ENCODE data around the gene IRAK1BP1.
"Not testable (repeated sequence)": the region's sequence is repeated elsewhere in the genome, so short reads cannot be mapped to it uniquely, and the experiment has no call there.

Gene IRAK1BP1

DNA sequence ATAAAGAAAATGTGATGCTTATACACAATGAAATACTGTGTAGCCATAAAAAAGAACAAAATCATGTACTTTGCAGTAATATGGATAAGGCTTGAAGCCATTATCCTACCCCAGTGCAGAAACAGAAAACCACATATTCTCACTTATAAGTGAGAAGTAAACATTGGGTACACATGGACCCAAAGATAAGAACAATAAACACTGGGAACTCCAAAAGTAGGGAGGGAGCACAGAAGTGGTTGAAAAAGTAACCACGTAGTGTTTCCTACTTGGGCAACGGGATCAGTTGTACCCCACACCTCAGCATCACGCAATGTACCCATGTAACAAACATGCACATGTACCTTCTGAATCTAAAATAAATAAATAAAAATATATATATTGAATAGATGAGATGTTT is 8.2 kb downstream of the IRAK1BP1 start:
- TF ChIP-seq, protein P1, sequence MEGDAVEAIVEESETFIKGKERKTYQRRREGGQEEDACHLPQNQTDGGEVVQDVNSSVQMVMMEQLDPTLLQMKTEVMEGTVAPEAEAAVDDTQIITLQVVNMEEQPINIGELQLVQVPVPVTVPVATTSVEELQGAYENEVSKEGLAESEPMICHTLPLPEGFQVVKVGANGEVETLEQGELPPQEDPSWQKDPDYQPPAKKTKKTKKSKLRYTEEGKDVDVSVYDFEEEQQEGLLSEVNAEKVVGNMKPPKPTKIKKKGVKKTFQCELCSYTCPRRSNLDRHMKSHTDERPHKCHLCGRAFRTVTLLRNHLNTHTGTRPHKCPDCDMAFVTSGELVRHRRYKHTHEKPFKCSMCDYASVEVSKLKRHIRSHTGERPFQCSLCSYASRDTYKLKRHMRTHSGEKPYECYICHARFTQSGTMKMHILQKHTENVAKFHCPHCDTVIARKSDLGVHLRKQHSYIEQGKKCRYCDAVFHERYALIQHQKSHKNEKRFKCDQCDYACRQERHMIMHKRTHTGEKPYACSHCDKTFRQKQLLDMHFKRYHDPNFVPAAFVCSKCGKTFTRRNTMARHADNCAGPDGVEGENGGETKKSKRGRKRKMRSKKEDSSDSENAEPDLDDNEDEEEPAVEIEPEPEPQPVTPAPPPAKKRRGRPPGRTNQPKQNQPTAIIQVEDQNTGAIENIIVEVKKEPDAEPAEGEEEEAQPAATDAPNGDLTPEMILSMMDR (IDR thresholded peaks at IDR 0.05; ENCODE audit: poor library complexity, severe bottlenecking): no peak
- Histone ChIP-seq H3K4me3 (ENCODE audit: severe bottlenecking) (no peak overlapping the region), H3K27me3 (ENCODE audit: insufficient read depth, poor library complexity, severe bottlenecking) (no peaks in the 10 kb centered on the region), H3K27ac (ENCODE audit: poor library complexity, severe bottlenecking) (no peak overlapping the region), H3K9me3 (ENCODE audit: severe bottlenecking) (no peaks in the 10 kb centered on the region), H3K4me1 (ENCODE audit: insufficient read depth, poor library complexity, severe bottlenecking) (no peaks in the 10 kb centered on the region), H3K36me3 (ENCODE audit: low read depth) (0 out of 2 replicates have a peak, but pooled peaks cover 5% of the 10 kb centered on the region)
- ATAC-seq (ENCODE audit: low read depth) (no peak), DNase-seq (ENCODE audit: low spot score) (no peak)

DNA sequence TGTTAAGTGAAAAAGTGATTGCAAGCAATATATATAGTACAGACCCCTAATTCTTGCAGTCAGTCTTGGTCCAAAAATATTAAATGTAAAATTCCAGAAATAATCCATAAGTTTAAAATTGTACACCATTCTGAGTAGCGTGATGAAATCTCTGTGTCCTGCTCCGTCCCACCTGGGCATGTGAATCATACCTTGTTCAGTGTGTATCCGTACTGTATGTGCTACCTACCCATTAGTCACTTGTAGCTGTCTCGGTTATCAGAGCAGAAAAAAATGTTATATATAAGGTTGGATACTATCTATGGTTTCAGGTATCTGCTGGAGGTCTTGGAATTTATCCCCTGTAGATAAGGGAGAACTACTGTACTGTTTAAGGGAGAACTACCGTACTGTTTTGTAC is 16.3 kb downstream of the IRAK1BP1 start:
- Histone ChIP-seq H3K4me3 (ENCODE audit: severe bottlenecking) (no peak overlapping the region), H3K27ac (ENCODE audit: poor library complexity, severe bottlenecking) (no peak overlapping the region), H3K36me3 (ENCODE audit: low read depth) (no peaks in the 10 kb centered on the region), H3K4me1 (ENCODE audit: insufficient read depth, poor library complexity, severe bottlenecking) (peaks cover 3% of the 10 kb centered on the region), H3K9me3 (ENCODE audit: severe bottlenecking) (no peaks in the 10 kb centered on the region), H3K27me3 (ENCODE audit: insufficient read depth, poor library complexity, severe bottlenecking) (no peaks in the 10 kb centered on the region)
- DNase-seq (ENCODE audit: low spot score) (no peak), ATAC-seq (ENCODE audit: low read depth) (peak; percentile 100)
- TF ChIP-seq, protein P1 (IDR thresholded peaks at IDR 0.05; ENCODE audit: poor library complexity, severe bottlenecking): no peak

DNA sequence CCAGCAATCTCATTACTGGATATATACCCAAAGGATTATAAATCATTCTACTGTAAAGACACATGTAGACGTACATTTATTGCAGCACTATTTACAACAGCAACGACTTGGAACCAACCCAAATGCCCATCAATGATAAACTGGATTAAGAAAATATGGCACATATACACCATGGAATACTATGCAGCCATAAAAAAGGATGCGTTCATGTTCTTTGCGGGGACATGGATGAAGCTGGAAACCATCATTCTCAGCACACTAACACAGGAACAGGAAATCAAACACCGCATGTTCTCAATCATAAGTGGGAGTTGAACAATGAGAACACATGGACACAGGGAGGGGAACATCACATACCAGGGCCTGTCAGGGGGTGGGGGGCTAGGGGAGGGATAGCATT is 22.6 kb downstream of the IRAK1BP1 start:
- H3K27ac ChIP-seq (ENCODE audit: poor library complexity, severe bottlenecking); ATAC-seq (ENCODE audit: low read depth); DNase-seq (ENCODE audit: low spot score); H3K36me3 ChIP-seq (ENCODE audit: low read depth); H3K9me3 ChIP-seq (ENCODE audit: severe bottlenecking); H3K4me3 ChIP-seq (ENCODE audit: severe bottlenecking); H3K4me1 ChIP-seq (ENCODE audit: insufficient read depth, poor library complexity, severe bottlenecking); H3K27me3 ChIP-seq (ENCODE audit: insufficient read depth, poor library complexity, severe bottlenecking): not testable (repeated sequence)

DNA sequence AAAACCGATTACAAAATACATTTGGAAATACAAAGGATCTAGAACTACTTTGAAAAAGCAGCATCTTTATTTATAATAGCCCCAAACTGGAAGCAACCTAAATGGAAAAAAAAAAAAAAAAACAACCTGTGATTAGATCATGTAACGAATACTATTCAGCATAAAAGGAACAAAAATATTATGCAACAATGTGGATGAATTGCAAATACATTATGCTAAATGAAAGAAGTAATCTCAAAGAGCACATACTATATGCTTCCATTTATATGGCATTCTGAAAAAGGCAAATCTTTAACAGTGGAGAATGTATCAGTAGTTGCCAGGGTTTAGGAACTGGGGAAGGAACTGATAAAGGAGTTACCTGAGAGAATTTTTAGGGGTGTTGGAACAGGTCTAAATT is 28.9 kb downstream of the IRAK1BP1 start:
- ATAC-seq (ENCODE audit: low read depth): no peak

DNA sequence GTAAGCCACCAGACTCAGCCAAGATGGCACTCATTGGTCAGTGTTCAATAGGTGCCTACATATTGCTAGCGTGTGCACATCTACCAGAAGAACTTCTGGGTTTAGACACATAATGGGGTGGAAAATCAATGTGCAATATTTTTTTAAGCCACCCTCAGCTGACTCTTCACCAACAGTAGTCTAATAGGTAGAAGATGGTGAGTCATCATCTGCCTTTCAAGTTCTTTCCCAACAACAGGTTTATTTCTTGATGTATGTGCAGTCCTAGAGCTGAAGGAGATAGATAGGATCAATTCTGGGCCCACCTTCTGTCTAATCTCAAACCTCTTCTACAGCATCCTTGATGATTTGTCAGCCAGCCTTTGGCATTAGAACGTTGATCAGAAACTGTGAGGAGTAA is 41.3 kb downstream of the IRAK1BP1 start:
- Histone ChIP-seq H3K27ac (ENCODE audit: poor library complexity, severe bottlenecking) (no peak overlapping the region), H3K27me3 (ENCODE audit: insufficient read depth, poor library complexity, severe bottlenecking) (no peaks in the 10 kb centered on the region), H3K36me3 (ENCODE audit: low read depth) (no peaks in the 10 kb centered on the region), H3K4me1 (ENCODE audit: insufficient read depth, poor library complexity, severe bottlenecking) (peaks cover 13% of the 10 kb centered on the region), H3K4me3 (ENCODE audit: severe bottlenecking) (no peak overlapping the region), H3K9me3 (ENCODE audit: severe bottlenecking) (no peaks in the 10 kb centered on the region)
- ATAC-seq (ENCODE audit: low read depth) (peak; percentile 32; the same call in 1 of the 3 replicates), DNase-seq (ENCODE audit: low spot score) (no peak)
- TF ChIP-seq, protein P1 (IDR thresholded peaks at IDR 0.05; ENCODE audit: poor library complexity, severe bottlenecking): no peak

More for the DNA sequence above, 28.9 kb downstream of the IRAK1BP1 start:
- Histone ChIP-seq H3K4me1 (ENCODE audit: insufficient read depth, poor library complexity, severe bottlenecking) (no peaks in the 10 kb centered on the region), H3K27ac (ENCODE audit: poor library complexity, severe bottlenecking) (no peak overlapping the region), H3K4me3 (ENCODE audit: severe bottlenecking) (no peak overlapping the region), H3K27me3 (ENCODE audit: insufficient read depth, poor library complexity, severe bottlenecking) (no peaks in the 10 kb centered on the region), H3K36me3 (ENCODE audit: low read depth) (no peaks in the 10 kb centered on the region), H3K9me3 (ENCODE audit: severe bottlenecking) (no peaks in the 10 kb centered on the region)
- no peak for DNase-seq (ENCODE audit: low spot score)
- TF ChIP-seq, protein P1 (IDR thresholded peaks at IDR 0.05; ENCODE audit: poor library complexity, severe bottlenecking): no peak

All from RWPE2 (cell line).